ENCODE data around the gene LARP4B.

DNA sequence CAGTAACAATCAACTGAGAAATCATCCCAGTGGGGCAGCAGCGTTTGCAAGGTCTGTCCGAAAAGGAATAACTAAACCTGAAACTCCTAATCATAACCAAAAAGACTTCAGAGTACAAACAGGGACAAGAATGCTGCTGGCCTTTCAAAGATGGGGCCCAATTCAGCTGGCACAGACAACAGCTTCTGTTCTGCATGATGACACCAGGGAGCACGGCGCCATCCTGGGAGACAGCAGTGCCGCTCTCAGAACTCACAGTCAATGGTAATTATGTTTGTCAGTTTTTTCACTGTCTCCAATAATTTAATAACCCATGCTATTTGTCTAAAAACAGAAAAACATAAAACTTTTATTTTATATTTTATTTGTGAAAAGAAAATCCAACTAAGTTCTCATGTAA lies 90.0 kb downstream of the LARP4B start:
- TF ChIP-seq, protein P1, sequence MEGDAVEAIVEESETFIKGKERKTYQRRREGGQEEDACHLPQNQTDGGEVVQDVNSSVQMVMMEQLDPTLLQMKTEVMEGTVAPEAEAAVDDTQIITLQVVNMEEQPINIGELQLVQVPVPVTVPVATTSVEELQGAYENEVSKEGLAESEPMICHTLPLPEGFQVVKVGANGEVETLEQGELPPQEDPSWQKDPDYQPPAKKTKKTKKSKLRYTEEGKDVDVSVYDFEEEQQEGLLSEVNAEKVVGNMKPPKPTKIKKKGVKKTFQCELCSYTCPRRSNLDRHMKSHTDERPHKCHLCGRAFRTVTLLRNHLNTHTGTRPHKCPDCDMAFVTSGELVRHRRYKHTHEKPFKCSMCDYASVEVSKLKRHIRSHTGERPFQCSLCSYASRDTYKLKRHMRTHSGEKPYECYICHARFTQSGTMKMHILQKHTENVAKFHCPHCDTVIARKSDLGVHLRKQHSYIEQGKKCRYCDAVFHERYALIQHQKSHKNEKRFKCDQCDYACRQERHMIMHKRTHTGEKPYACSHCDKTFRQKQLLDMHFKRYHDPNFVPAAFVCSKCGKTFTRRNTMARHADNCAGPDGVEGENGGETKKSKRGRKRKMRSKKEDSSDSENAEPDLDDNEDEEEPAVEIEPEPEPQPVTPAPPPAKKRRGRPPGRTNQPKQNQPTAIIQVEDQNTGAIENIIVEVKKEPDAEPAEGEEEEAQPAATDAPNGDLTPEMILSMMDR (conservative IDR thresholded peaks at IDR 0.05 in 1 of 2, IDR thresholded peaks at IDR 0.05 in 1 of 2; ENCODE audit: extremely low read depth in 1 of 2, insufficient read depth in 1 of 2, low read depth in 1 of 2, low read length in 2 of 2) = no peak
- no peak for TF ChIP-seq EZH2 (IDR thresholded peaks at IDR 0.05; ENCODE audit: borderline replicate concordance, low read length)
